HEK293 (cell line): Measurements from ENCODE around the gene LUZP2.

Source experiments
- CTCF ChIP-seq: fragments of 450-650 bp; formaldehyde crosslinking; IDR thresholded peaks from 2 replicates; pipeline ENCODE4 v1.5.1; 2016; ENCODE audit warnings: missing biosample characterization, missing genetic modification characterization
- PBX3 ChIP-seq: sonication (generic); formaldehyde crosslinking; IDR thresholded peaks from 2 replicates; pipeline ENCODE4 v1.8.1; 2022; ENCODE audit warnings: mild to moderate bottlenecking, moderate library complexity, missing genetic modification reagents
- REST ChIP-seq: fragments of 450-650 bp; formaldehyde crosslinking; IDR thresholded peaks from 2 replicates; pipeline ENCODE4 v1.5.1; 2016; ENCODE audit warnings: missing biosample characterization, missing genetic modification characterization
- TSHZ1 ChIP-seq: fragments of 450-650 bp; formaldehyde crosslinking; IDR thresholded peaks from 2 replicates; pipeline ENCODE4 v1.5.1; 2016; ENCODE audit warnings: missing biosample characterization, missing genetic modification characterization, borderline replicate concordance
- ZNF175 ChIP-seq: fragments of 450-650 bp; formaldehyde crosslinking; IDR thresholded peaks from 2 replicates; pipeline ENCODE4 v1.5.1; 2016; ENCODE audit warnings: missing biosample characterization, missing genetic modification characterization
- ZNF24 ChIP-seq: fragments of 450-650 bp; formaldehyde crosslinking; IDR thresholded peaks from 2 replicates; pipeline ENCODE4 v1.5.1; 2016; ENCODE audit warnings: missing biosample characterization, missing genetic modification characterization
- ZNF274 ChIP-seq, 2 experiments: fragments of 200-500 bp in 1 of 2; fragments of 450-650 bp in 1 of 2; sonication (Bioruptor generic) in 1 of 2; formaldehyde crosslinking in 1 of 2; IDR thresholded peaks; 2 replicates each; pipeline versions ENCODE4 v1.5.1 to v1.6.1; 2014 to 2016; ENCODE audit warnings: borderline replicate concordance in 1 of 2, inconsistent platforms in 1 of 2, low read length in 1 of 2, missing biosample characterization in 1 of 2, missing genetic modification characterization in 1 of 2
- ZNF292 ChIP-seq: fragments of 450-650 bp; formaldehyde crosslinking; IDR thresholded peaks from 2 replicates; pipeline ENCODE4 v1.5.1; 2016; ENCODE audit warnings: low read depth, missing biosample characterization, missing genetic modification characterization, borderline replicate concordance
- ZNF341 ChIP-seq: fragments of 450-650 bp; formaldehyde crosslinking; IDR thresholded peaks from 2 replicates; pipeline ENCODE4; 2016; ENCODE audit warnings: low read depth, missing biosample characterization, missing genetic modification characterization
- ZNF423 ChIP-seq: fragments of 450-650 bp; formaldehyde crosslinking; IDR thresholded peaks from 2 replicates; pipeline ENCODE4 v1.5.1; 2016; ENCODE audit warnings: missing biosample characterization, missing genetic modification characterization
- ZNF768 ChIP-seq: fragments of 450-650 bp; formaldehyde crosslinking; IDR thresholded peaks from 2 replicates; pipeline ENCODE4 v1.5.1; 2018; ENCODE audit warnings: missing biosample characterization, mild to moderate bottlenecking, missing genetic modification characterization

- no peak for TF ChIP-seq CTCF
- TF ChIP-seq REST (tag by site-specific recombination) = no peak
- no peak for TF ChIP-seq ZNF341 (tag by site-specific recombination)
- TF ChIP-seq TSHZ1 (tag by site-specific recombination) = no peak
- TF ChIP-seq ZNF274 (IDR thresholded peaks at IDR 0.05; ENCODE audit: low read length) = no peak
- TF ChIP-seq ZNF274 (tag by site-specific recombination; IDR thresholded peaks at IDR 0.05; ENCODE audit: borderline replicate concordance) = no peak
- TF ChIP-seq ZNF24 (tag by site-specific recombination) = no peak
- no peak for TF ChIP-seq ZNF175 (tag by site-specific recombination)
- TF ChIP-seq ZNF292 = no peak
- no peak for TF ChIP-seq PBX3 (CRISPR knock-in tag)
- no peak for TF ChIP-seq ZNF768 (tag by site-specific recombination)
- no peak for TF ChIP-seq ZNF423 (tag by site-specific recombination)
These were observed 123.0 kb downstream of the LUZP2 start for GRCh38 chr11:24619900-24620299.
